Measurements from ENCODE around the gene SLC2A4.
A peak's percentile ranks its signal among the peaks of the same experiment; 100 is the strongest.

Gene SLC2A4

DNA sequence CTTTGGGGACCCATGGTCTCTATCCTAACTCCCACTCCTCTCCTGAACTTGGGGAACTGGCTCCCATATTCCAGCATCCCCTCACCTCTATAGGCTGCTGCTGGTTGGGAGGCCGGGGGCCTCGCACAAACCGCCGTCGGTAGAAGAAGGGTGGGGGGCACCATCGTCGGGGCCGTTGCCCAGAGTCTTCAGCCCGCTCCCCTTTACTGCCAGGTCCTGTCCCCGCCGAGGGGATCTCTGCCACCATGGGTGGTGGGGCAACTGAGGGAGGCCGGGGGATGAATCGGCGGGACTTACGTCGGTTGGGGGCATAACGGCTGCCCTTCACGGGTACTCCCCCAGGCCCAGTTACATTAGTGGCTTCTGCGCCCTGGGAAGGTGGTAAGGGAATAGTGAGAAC is 8.6 kb downstream of the SLC2A4 start:
- TF ChIP-seq, protein P1, sequence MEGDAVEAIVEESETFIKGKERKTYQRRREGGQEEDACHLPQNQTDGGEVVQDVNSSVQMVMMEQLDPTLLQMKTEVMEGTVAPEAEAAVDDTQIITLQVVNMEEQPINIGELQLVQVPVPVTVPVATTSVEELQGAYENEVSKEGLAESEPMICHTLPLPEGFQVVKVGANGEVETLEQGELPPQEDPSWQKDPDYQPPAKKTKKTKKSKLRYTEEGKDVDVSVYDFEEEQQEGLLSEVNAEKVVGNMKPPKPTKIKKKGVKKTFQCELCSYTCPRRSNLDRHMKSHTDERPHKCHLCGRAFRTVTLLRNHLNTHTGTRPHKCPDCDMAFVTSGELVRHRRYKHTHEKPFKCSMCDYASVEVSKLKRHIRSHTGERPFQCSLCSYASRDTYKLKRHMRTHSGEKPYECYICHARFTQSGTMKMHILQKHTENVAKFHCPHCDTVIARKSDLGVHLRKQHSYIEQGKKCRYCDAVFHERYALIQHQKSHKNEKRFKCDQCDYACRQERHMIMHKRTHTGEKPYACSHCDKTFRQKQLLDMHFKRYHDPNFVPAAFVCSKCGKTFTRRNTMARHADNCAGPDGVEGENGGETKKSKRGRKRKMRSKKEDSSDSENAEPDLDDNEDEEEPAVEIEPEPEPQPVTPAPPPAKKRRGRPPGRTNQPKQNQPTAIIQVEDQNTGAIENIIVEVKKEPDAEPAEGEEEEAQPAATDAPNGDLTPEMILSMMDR (IDR thresholded peaks at IDR 0.05; ENCODE audit: low read length, missing control alignments) = no peak
- H3K4me3 ChIP-seq (replicated peaks; ENCODE audit: low read depth, low read length) = no peak overlapping the region
- DNase-seq (ENCODE audit: low read depth) = no peak

DNA sequence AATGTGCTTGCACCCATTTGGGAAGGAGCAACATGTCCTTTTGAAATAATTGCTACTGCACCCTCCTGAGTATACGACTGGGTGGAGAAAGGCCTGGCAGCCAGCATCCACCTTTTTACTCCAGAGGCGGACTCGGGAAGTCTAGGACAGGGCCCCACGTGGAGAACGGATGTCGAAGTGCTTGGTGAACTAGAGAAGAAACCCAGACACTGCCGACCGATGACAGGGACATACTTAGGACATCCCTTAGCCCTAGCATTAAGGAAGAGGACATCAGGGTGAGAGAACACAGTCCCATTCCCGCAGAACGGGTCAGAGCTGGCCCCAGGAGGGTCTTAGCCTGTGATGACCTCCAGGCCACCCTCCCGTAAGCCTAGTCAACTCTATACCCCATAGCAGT is 9.2 kb downstream of the SLC2A4 start:
- DNase-seq (ENCODE audit: low read depth) = no peak
- TF ChIP-seq, protein P1 (IDR thresholded peaks at IDR 0.05; ENCODE audit: low read length, missing control alignments) = no peak
- no peak overlapping the region for H3K4me3 ChIP-seq (replicated peaks; ENCODE audit: low read depth, low read length)

DNA sequence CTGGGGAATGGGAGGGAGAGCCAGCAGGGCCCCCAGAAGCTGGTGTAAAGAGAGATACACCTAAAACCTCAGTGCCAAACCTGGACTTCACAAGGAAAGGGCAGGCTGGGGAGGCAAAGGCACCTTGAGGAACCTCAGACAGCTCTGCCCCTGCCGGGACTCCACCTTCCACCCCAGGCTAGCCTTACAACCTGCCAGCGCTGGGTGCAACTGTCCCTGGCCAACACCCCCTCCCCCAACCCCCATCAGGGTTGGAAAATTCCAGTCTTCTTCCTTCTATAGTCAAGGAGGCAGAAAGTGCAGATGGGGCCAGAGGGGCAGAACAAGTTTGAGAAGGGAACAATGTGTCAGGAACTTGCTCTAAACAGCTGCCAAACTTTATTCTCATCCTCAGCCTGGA is 10.7 kb downstream of the SLC2A4 start:
- DNase-seq (ENCODE audit: low read depth) = no peak
- H3K4me3 ChIP-seq (replicated peaks; ENCODE audit: low read depth, low read length) = no peak overlapping the region
- TF ChIP-seq, protein P1 (IDR thresholded peaks at IDR 0.05; ENCODE audit: low read length, missing control alignments) = no peak

DNA sequence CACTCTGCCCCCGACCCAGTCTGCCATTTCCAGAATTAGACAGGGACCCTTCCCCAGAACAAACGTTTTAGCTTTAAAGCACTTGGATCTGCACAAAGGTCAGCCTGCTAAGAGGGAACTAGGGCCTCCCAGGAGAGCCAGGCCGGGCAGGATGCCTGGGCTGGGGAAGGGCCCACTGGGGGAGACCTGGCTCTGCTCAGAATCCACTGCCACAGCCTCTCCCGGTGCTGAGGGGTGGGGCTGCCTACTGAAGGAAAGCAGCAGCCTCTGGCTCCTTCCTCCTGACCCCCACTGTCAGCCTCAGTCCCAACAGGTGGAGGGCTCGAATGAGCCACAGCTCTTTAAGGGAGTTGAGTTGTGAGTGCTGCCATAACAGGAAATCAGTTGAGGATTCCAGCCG is 11.2 kb downstream of the SLC2A4 start:
- TF ChIP-seq, protein P1 (IDR thresholded peaks at IDR 0.05; ENCODE audit: low read length, missing control alignments) = no peak
- DNase-seq (ENCODE audit: low read depth) = no peak
- no peak overlapping the region for H3K4me3 ChIP-seq (replicated peaks; ENCODE audit: low read depth, low read length)

DNA sequence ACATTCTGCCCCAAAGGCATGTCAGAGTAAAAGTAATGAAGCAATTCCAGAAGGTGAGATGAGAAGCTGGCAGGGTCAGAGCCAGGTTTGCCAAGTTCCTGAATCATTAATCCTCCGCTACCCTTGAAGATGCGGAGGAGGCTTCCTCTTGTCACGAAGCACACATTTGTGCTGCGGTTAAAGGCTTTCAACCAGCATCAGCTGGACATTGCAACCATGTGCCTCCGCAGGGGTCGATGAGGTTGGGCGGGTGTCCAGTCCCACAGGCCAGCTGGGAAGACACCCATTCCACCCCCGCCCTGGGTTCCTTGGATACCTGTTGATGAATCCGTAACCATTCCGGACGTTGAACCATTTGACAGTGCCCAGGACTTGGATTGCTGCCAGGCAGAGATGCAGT is 11.6 kb downstream of the SLC2A4 start:
- DNase-seq (ENCODE audit: low read depth) = peak; percentile 57
- TF ChIP-seq, protein P1 (IDR thresholded peaks at IDR 0.05; ENCODE audit: low read length, missing control alignments) = no peak
- no peak overlapping the region for H3K4me3 ChIP-seq (replicated peaks; ENCODE audit: low read depth, low read length)

DNA sequence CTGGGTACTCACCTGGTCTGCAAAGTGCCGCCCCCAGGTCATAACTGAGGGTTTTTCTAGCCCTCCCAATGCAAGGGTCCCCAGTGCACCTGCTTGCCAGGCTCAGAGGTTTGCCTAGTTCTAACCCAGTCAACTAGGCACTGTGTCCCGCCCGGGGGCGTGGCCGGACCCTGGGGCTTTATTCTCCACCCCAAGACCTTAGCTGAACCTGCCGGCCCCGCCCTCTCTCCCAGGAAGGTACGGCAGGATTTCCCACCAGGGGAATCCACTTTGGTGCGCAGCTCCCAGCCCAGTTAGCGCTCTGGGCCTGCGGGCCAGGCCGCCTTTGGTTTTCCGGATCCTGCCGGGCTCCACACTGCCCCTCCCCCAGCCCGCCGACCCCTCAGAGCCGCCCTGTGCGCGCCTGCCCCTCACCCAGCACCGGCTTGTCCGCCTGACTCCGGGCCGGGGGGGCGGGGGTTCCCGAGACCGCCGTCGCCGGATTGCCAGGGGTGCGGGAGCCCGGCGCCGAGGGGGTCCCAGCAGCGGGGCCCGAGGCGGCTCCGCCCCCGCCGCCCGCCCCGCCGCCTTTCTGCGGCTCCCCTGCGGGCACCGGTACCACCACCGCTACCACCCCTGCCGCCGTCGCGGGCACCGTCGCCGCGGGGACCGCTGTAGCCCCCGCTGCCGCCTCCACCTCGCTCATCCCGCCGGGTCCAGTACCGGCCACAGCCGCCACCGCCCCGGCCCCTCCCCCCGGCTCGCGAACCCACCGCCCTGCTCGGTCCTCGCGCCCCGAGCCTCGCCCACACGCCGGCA is 12.5 kb downstream of the SLC2A4 start:
- H3K4me3 ChIP-seq (replicated peaks; ENCODE audit: low read depth, low read length) = no peak overlapping the region
- no peak for DNase-seq (ENCODE audit: low read depth)
- TF ChIP-seq, protein P1 (IDR thresholded peaks at IDR 0.05; ENCODE audit: low read length, missing control alignments) = no peak

DNA sequence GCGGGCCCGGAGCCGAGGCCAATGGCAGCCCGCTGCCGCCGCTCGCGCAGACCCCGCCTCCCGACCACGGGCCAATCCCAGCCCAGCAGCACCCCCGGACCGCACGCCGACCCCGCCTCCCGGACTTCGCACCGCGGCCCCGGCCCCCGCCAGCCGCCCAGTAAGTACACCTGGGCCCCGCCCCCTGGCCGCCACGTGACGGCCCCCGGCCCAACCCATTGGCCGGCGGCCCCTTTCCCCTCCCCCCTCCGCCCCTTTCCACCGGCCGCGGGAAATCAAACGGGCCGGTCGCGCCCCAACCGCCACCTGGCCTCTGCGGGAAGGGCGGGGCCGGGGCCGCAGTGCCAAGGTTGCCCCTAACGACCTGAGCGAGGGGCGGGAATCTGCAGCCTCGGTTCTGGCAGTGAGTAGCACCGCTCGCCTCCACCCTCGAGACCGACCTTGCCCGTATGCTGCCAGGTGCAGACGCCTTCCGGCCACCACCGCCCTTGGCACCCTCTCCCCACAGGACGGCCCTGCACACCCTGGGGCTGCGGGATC is 13.2 kb downstream of the SLC2A4 start, which contains the start of gene YBX2:
YBX2 (minus strand) TSS at position 26 of the 540 bp plus-strand sequence. CDS start 139 bp downstream, outside the sequence.
- TF ChIP-seq, protein P1 (IDR thresholded peaks at IDR 0.05; ENCODE audit: low read length, missing control alignments) = no peak
- DNase-seq (ENCODE audit: low read depth) = no peak
- H3K4me3 ChIP-seq (replicated peaks; ENCODE audit: low read depth, low read length) = no peak within 1 kb of the TSS
